OCI-LY1 (cell line): ENCODE data around the gene MYL6.

ENCODE experiments used
- CTCF ChIP-seq: fragments of 200-600 bp; sonication (generic), shearing (Covaris generic); IDR thresholded peaks from 2 replicates; pipeline ENCODE4 v1.5.1; 2017; ENCODE audit warnings: mild to moderate bottlenecking, antibody characterized with exemption, low read length, moderate library complexity, mixed read lengths
- EZH2 ChIP-seq: fragments of 200-600 bp; sonication (generic), shearing (Covaris generic); IDR thresholded peaks from 2 replicates; pipeline ENCODE4 v1.8.0; 2017; ENCODE audit warnings: borderline replicate concordance, mixed run types, mild to moderate bottlenecking, antibody characterized with exemption, low read length, moderate library complexity, mixed read lengths

GRCh38 chr12:56146492-56147460 is 11.4 kb upstream of the MYL6 start:
- TF ChIP-seq CTCF: no peak
- no peak for TF ChIP-seq EZH2
